ENCODE results near the gene NKX2-1. TPM values are rescaled to one million over a fixed set of nuclear protein-coding genes. Genes with fewer than 3 reads are reported as not detected.

Gene NKX2-1
- total RNA-seq, 1 donor from 2014 or later = not detected

Other genes with a start within 250 kb of the NKX2-1 start
- gene MBIP, start 199.6 kb downstream of the NKX2-1 start, total RNA-seq = 20.8 and 22.6 TPM in 2 replicates
- gene NKX2-8, start 62.4 kb upstream of the NKX2-1 start, total RNA-seq = not detected in 2 replicates
- gene PAX9, start 141.6 kb upstream of the NKX2-1 start, total RNA-seq = 0.05 TPM in 1 of 2 replicates, not detected in the other

Data from T-helper 1 cell treated with Interleukin-12 subunit alpha and Interleukin-12 subunit beta and Interleukin-4 antibody, amounts not matched to agents 30 ng/mL and 1 ng/mL, for 36 hours (primary cell).